Skeletal muscle tissue (tissue), 4 donors: ENCODE data around the gene NSUN3. TPM values are rescaled to one million over a fixed set of nuclear protein-coding genes. Genes with fewer than 3 reads are reported as not detected.
"Not testable (repeated sequence)": the region's sequence is repeated elsewhere in the genome, so short reads cannot be mapped to it uniquely, and the experiment has no call there.

Experiments
- H3K27ac ChIP-seq: one replicate; pipeline ENCODE4 v1.7.0; 2013; ENCODE audit warnings: mild to moderate bottlenecking, low read depth, low read length, inconsistent platforms
- H3K27me3 ChIP-seq, 3 donors: one replicate each; pipeline ENCODE4 v1.7.0; 2013; ENCODE audit warnings: low read length in 3 of 3; ENCODE audit not compliant: control insufficient read depth in 3 of 3, insufficient read depth in 3 of 3
- H3K36me3 ChIP-seq, 3 donors: one replicate each; pipeline ENCODE4 v1.7.0; 2013; ENCODE audit warnings: low read length in 3 of 3; ENCODE audit not compliant: control insufficient read depth in 3 of 3, insufficient read depth in 3 of 3
- H3K4me1 ChIP-seq, 3 donors: one replicate each; pipeline ENCODE4 v1.7.0; 2013; ENCODE audit warnings: low read length in 3 of 3, mild to moderate bottlenecking in 3 of 3; ENCODE audit not compliant: control insufficient read depth in 3 of 3, insufficient read depth in 3 of 3
- H3K4me3 ChIP-seq, 3 donors: one replicate each; pipeline ENCODE4 v1.7.0; 2013; ENCODE audit warnings: low read length in 3 of 3
- H3K9ac ChIP-seq, 3 donors: one replicate each; pipeline ENCODE4 v1.7.0; 2013; ENCODE audit warnings: low read length in 3 of 3, mild to moderate bottlenecking in 3 of 3, moderate library complexity in 2 of 3, low read depth in 1 of 3
- H3K9me3 ChIP-seq, 3 donors: one replicate each; pipeline ENCODE4 v1.7.0; 2013; ENCODE audit warnings: low read length in 3 of 3; ENCODE audit not compliant: control insufficient read depth in 3 of 3
- total RNA-seq: library from RNA; depleted of rRNA; stranded (reverse); fragments of >200 nt; gene quantifications from one replicate; pipeline ENCODE4 v1.2.3, GENCODE V29; 2014
- donor health status: Osteomylitis.

The NSUN3 gene
- total RNA-seq, 1 donor from 2014 or later, result 17.2 TPM

GRCh38 chr3:94089126-94089525 is 26.3 kb downstream of the NSUN3 start:
- H3K9me3 ChIP-seq, result no peaks in the 10 kb centered on the region
- no peaks in the 10 kb centered on the region for H3K27me3 ChIP-seq
- no peak overlapping the region for H3K27ac ChIP-seq
- H3K4me3 ChIP-seq, result no peak overlapping the region
- no peak overlapping the region for H3K9ac ChIP-seq
- no peaks in the 10 kb centered on the region for H3K4me1 ChIP-seq
- peaks cover 2 to 4% (median 3%) of the 10 kb centered on the region in 3 donors for H3K36me3 ChIP-seq

GRCh38 chr3:94092086-94092485 is 29.2 kb downstream of the NSUN3 start:
- Histone ChIP-seq H3K9ac (no peak overlapping the region), H3K4me3 (no peak overlapping the region), H3K27me3 (no peaks in the 10 kb centered on the region), H3K4me1 (no peaks in the 10 kb centered on the region), H3K9me3 (no peaks in the 10 kb centered on the region), H3K27ac (no peak overlapping the region), H3K36me3 (peaks cover 2 to 8% (median 6%) of the 10 kb centered on the region in 3 donors)

GRCh38 chr3:94093151-94093550 is 30.3 kb downstream of the NSUN3 start:
- H3K36me3 ChIP-seq, result peaks cover 2 to 8% (median 6%) of the 10 kb centered on the region in 3 donors
- H3K27me3 ChIP-seq, result no peaks in the 10 kb centered on the region
- H3K4me1 ChIP-seq, result no peaks in the 10 kb centered on the region
- H3K27ac ChIP-seq, result no peak overlapping the region
- H3K4me3 ChIP-seq, result no peak overlapping the region
- no peaks in the 10 kb centered on the region for H3K9me3 ChIP-seq
- H3K9ac ChIP-seq, result no peak overlapping the region

GRCh38 chr3:94095111-94095510 is 32.2 kb downstream of the NSUN3 start:
- no peak overlapping the region for H3K27ac ChIP-seq
- no peaks in the 10 kb centered on the region for H3K4me1 ChIP-seq

GRCh38 chr3:94098452-94098851 is 35.6 kb downstream of the NSUN3 start:
- Histone ChIP-seq H3K4me1 (no peaks in the 10 kb centered on the region), H3K36me3 (peaks cover 2 to 9% (median 3%) of the 10 kb centered on the region in 3 donors), H3K9ac (no peak overlapping the region), H3K9me3 (no peaks in the 10 kb centered on the region), H3K4me3 (no peak overlapping the region), H3K27me3 (no peaks in the 10 kb centered on the region), H3K27ac (no peak overlapping the region)

More at GRCh38 chr3:94095111-94095510, 32.2 kb downstream of the NSUN3 start:
- H3K9me3 ChIP-seq, result no peaks in the 10 kb centered on the region
- H3K9ac ChIP-seq, result no peak overlapping the region
- no peaks in the 10 kb centered on the region for H3K27me3 ChIP-seq
- no peak overlapping the region for H3K4me3 ChIP-seq
- peaks cover 2 to 6% (median 6%) of the 10 kb centered on the region in 3 donors for H3K36me3 ChIP-seq

- Histone ChIP-seq H3K27ac (no peak overlapping the region), H3K9me3 (no peaks in the 10 kb centered on the region), H3K36me3 (peaks cover 2 to 11% (median 3%) of the 10 kb centered on the region in 3 donors), H3K9ac (no peak overlapping the region), H3K27me3 (no peaks in the 10 kb centered on the region), H3K4me3 (no peak overlapping the region), H3K4me1 (no peaks in the 10 kb centered on the region)
Measured at GRCh38 chr3:94099311-94099710, 36.5 kb downstream of the NSUN3 start.

- Histone ChIP-seq H3K4me1 (no peaks in the 10 kb centered on the region), H3K4me3 (no peak overlapping the region), H3K9me3 (no peaks in the 10 kb centered on the region), H3K27me3 (no peaks in the 10 kb centered on the region), H3K27ac (no peak overlapping the region), H3K9ac (no peak overlapping the region), H3K36me3 (peaks cover 0 to 4% (median 0%) of the 10 kb centered on the region in 3 donors)
Measured at GRCh38 chr3:94101860-94102259, 39.0 kb downstream of the NSUN3 start.

- Histone ChIP-seq H3K4me3 (no peak overlapping the region), H3K27me3 (no peaks in the 10 kb centered on the region), H3K4me1 (no peaks in the 10 kb centered on the region), H3K9me3 (no peaks in the 10 kb centered on the region), H3K36me3 (peaks cover 0 to 7% (median 0%) of the 10 kb centered on the region in 3 donors), H3K27ac (no peak overlapping the region), H3K9ac (no peak overlapping the region)
Measured at GRCh38 chr3:94106268-94106667, 43.4 kb downstream of the NSUN3 start.

- peaks cover 0 to 13% (median 0%) of the 10 kb centered on the region in 3 donors for H3K36me3 ChIP-seq
- H3K4me3 ChIP-seq, H3K4me1 ChIP-seq, H3K9ac ChIP-seq, H3K27ac ChIP-seq, H3K9me3 ChIP-seq, H3K27me3 ChIP-seq: not testable (repeated sequence)
Measured at GRCh38 chr3:94110232-94110631, 47.4 kb downstream of the NSUN3 start.

- Histone ChIP-seq H3K27ac (no peak overlapping the region), H3K27me3 (no peaks in the 10 kb centered on the region), H3K4me1 (no peaks in the 10 kb centered on the region), H3K9ac (no peak overlapping the region), H3K9me3 (no peaks in the 10 kb centered on the region), H3K36me3 (peaks cover 0 to 13% (median 0%) of the 10 kb centered on the region in 3 donors), H3K4me3 (no peak overlapping the region)
Measured at GRCh38 chr3:94110854-94111253, 48.0 kb downstream of the NSUN3 start.
